HFF-Myc (cell line): ENCODE measurements around the gene GPR158.

Experiments
- DNase-seq: peaks from one replicate; pipeline ENCODE4 v3.0.0-alpha.2; 2011; ENCODE audit warnings: low read depth; ENCODE audit errors: extremely low read depth
- H3K4me3 ChIP-seq: replicated peaks from 2 replicates; pipeline ENCODE4 v1.5.1; 2011; ENCODE audit warnings: low read depth, mild to moderate bottlenecking, control low read depth, low read length
- TF ChIP-seq, protein P1 (sequence below): IDR thresholded peaks from 2 replicates; pipeline ENCODE4 v1.5.1; 2012; ENCODE audit warnings: mild to moderate bottlenecking, low read depth, low read length, control low read depth; ENCODE audit errors: missing control alignments

Gene GPR158

DNA sequence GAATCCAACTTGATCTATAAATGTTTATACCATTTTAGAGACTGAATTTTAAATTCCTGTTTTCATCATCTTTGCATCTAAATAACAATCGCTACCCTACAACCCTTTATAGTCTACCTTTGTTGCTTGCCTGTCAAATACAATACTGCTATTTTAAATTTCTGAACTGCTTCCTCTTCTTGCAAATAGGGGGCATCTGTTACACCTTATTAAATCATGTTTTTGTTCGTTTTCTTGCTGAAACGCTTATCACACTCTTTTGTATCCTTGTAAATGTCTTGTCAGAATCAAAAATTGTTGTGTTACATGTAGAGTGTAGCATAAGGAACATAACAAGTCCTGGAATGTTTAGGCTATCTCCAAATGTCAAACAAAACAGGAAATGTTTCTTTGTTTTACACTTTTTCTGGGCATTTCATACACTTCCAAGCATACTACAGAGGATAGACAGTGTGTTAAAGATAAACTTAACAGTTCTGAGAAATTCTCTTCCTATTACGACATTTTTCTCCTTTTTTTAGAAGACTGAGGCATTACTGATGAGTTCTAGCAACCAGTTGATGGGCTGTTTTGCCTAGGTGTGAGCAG, 281.3 kb downstream of the GPR158 start:
- no peak overlapping the region for H3K4me3 ChIP-seq
- TF ChIP-seq, protein P1, sequence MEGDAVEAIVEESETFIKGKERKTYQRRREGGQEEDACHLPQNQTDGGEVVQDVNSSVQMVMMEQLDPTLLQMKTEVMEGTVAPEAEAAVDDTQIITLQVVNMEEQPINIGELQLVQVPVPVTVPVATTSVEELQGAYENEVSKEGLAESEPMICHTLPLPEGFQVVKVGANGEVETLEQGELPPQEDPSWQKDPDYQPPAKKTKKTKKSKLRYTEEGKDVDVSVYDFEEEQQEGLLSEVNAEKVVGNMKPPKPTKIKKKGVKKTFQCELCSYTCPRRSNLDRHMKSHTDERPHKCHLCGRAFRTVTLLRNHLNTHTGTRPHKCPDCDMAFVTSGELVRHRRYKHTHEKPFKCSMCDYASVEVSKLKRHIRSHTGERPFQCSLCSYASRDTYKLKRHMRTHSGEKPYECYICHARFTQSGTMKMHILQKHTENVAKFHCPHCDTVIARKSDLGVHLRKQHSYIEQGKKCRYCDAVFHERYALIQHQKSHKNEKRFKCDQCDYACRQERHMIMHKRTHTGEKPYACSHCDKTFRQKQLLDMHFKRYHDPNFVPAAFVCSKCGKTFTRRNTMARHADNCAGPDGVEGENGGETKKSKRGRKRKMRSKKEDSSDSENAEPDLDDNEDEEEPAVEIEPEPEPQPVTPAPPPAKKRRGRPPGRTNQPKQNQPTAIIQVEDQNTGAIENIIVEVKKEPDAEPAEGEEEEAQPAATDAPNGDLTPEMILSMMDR = no peak
- no peak for DNase-seq

DNA sequence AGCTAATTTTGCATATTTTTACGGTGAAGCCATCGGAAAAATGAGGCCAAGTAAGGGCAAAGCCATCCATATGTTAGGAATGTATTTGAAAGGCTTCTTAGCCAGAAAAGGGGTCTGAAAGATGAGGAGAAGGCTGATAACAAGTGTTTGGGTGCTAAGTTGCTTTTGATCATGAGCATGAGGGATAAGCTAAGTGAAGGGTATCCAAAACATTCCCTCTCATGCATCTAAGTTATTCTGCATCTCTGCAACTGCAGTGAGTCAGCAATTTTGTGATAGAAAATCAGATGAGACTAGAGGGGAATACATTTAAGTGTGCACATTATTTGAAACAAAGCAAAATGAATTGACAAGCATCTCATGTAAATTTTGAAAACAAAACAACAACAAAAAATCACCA, 282.8 kb downstream of the GPR158 start:
- no peak overlapping the region for H3K4me3 ChIP-seq
- DNase-seq = no peak

DNA sequence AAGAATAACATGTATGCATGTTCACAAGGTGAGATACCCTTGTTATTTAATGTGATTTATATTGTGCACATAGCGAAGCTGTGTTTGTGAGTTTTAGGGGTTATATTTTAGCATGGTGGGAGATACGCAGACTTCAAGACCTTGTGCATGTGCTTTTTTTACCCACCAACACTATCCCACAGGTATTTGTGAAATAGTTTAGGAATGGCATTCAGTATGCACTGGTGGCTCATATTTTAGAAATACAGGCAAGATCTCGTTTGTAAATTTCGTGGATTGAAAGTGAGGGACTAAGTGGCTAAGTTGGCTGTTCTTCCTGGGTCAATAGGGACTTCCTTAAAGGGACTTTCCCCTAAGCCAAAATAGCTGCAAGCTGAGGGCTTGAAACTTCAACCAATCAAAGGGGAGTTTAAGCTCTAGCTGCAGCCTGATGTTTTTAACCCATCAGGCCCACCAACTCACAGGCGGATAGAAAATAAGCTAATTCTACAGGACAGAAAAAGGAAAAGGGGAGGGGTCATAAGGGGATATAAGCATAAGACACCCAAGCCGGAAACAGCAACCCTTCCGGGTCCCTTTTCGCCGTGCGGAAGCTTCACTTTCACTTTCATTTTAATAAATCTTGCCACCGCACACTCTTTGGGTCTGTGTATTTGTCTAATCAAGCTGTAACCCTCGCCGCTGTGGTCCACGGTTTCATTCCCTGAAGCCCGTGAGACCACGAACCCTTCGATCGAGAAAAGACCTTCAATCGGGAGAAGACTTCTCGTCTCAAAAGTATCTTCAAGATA, 291.0 kb downstream of the GPR158 start:
- TF ChIP-seq, protein P1 = no peak
- no peak for DNase-seq
- H3K4me3 ChIP-seq = no peak overlapping the region

More for the DNA sequence above, 282.8 kb downstream of the GPR158 start:
- TF ChIP-seq, protein P1 = no peak

DNA sequence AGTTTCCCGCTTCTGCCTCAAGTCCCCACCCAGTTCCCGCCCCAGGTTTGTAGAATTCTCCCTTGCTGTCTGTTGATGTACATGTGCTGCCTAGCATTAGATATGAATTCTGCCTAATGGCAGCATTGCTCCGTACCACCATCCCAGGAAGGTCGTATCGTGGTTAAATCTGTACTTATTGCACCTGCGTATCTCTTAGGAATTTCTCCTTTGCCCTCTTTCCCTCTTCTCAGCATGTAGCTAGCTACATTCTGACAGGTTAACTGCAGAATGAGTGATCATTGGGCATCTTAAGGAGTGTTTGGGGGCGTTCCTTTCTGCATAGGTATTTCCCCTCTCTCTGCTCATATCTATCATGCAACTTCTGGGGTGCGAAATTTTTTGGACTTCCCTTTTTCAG, 293.1 kb downstream of the GPR158 start:
- no peak overlapping the region for H3K4me3 ChIP-seq
- DNase-seq = no peak
- TF ChIP-seq, protein P1 = no peak

DNA sequence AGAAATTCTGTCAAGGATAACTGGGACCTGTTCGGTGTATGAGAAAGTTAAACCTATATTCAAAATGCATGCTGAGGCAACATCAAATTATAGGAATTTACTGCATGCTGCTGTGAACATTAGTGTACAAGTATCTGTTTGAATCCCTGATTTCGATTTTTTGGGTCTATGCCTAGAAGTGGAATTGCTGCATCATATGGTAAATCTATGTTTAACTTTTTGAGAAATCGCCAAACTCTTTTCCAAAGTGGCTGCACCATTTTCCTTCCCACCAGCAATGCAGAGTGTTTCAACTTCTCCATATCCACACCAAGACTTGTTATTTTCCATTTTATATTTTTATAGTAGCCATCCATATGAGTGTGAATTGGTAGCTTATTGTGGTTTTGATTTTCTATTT, 306.7 kb downstream of the GPR158 start:
- H3K4me3 ChIP-seq = no peak overlapping the region
- TF ChIP-seq, protein P1 = no peak
- no peak for DNase-seq

DNA sequence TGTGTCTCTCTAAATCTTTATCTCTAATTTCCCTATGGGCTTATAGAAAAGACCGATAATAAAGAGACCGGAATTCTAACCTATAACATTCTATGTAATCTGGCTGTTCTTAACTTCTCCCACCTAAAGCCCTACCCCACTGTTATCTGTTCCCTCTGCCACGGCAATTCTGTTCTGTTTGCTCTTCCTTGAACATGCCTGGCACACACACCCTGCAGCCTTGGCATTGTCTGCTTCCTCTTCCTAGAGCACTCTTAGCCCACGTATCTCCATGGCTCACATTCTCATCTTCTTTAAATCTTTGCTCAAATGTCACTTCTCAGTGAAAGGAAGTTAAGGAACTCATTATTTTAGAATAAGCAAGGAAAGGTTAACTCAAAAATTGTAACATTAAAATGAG, 309.2 kb downstream of the GPR158 start:
- TF ChIP-seq, protein P1 = no peak
- H3K4me3 ChIP-seq = no peak overlapping the region
- DNase-seq = no peak

DNA sequence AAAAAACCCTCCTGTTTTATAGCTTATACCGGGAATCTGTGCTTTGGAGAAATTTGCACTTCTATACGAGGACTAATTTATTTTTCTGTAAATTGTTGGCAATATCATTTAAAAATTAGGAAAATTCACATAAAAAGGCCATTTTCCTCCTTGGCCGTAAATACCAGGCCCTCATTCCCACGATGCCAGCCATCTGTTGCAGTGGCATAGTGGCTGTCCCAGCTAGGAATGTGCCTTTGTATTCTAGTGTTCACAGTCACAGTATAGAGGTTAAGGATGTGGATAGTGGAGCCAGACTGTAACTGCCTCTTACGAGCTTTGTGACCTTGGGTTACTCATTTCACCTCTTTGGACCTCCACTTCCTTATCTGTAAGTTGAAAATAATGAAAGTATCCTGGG, 312.5 kb downstream of the GPR158 start:
- no peak for DNase-seq
- TF ChIP-seq, protein P1 = no peak
- H3K4me3 ChIP-seq = no peak overlapping the region
